Activated B cell treated with CpG ODN at 0.5 μM for 24 hours (primary cell): ENCODE measurements around the gene NFATC3. TPM values are rescaled to one million over a fixed set of nuclear protein-coding genes. Genes with fewer than 3 reads are reported as not detected.
A peak's percentile ranks its signal among the peaks of the same experiment; 100 is the strongest.

Experiments used
- ATAC-seq: fragments of 200-7000 bp; cut with Tn5 transposase; one replicate; pipeline ENCODE4 v1.10.0; 2021; ENCODE audit warnings: low read depth, mild to moderate bottlenecking, moderate library complexity
- CTCF ChIA-PET: fragments of 350-600 bp; sonication (Branson Sonifier 250); formaldehyde crosslinking; loops from one replicate; lab custom pipeline; 2021; ENCODE audit warnings: antibody characterized with exemption; lab: Charles Lee
- POLR2A ChIA-PET: fragments of 350-600 bp; sonication (Branson Sonifier 250); formaldehyde crosslinking; loops from one replicate; lab custom pipeline; 2021; ENCODE audit warnings: antibody characterized with exemption; lab: Charles Lee
- DNase-seq: peaks from one replicate; pipeline ENCODE4 v3.0.0; 2022
- H3K27ac Mint-ChIP-seq: one replicate; pipeline ENCODE4 v1.8.0; 2020; ENCODE audit warnings: mixed read lengths
- H3K27me3 Mint-ChIP-seq: one replicate; pipeline ENCODE4 v1.8.0; 2021; ENCODE audit warnings: mixed read lengths
- H3K36me3 Mint-ChIP-seq: one replicate; pipeline ENCODE4 v1.8.0; 2021; ENCODE audit warnings: low read depth, mixed read lengths
- H3K4me1 Mint-ChIP-seq: one replicate; pipeline ENCODE4 v1.8.0; 2021; ENCODE audit warnings: mixed read lengths
- H3K4me3 Mint-ChIP-seq: one replicate; pipeline ENCODE4 v1.8.0; 2020; ENCODE audit warnings: mild to moderate bottlenecking, mixed read lengths
- H3K9me3 Mint-ChIP-seq: one replicate; pipeline ENCODE4 v1.8.0; 2020; ENCODE audit warnings: mixed read lengths
- CTCF ChIP-seq: fragments of 200-600 bp; IDR thresholded peaks from one replicate; pipeline ENCODE4 v1.8.0; 2022; ENCODE audit warnings: antibody characterized with exemption, mild to moderate bottlenecking
- intact Hi-C: fragments of 100-400 bp; cut with micrococcal nuclease; formaldehyde crosslinking; loops from one replicate; pipeline ENCODE4 v1.15.1; 2024
- total RNA-seq: library from RNA; stranded (reverse); gene quantifications from 2 replicates; pipeline ENCODE4 v1.2.3, GENCODE V29; 2022

NFATC3 gene
- total RNA-seq, 1 donor from 2014 or later: 72.0 TPM

- no peak for TF ChIP-seq CTCF
- Mint-ChIP-seq H3K27ac (peak overlapping the region; percentile 52), H3K9me3 (no peaks in the 10 kb centered on the region), H3K27me3 (no peaks in the 10 kb centered on the region), H3K4me3 (peak overlapping the region; percentile 93), H3K4me1 (peaks cover 33% of the 10 kb centered on the region), H3K36me3 (peaks cover 5% of the 10 kb centered on the region)
- POLR2A ChIA-PET: interaction anchor here (0.6 to 2.0 kb wide), 9 partner anchors 9 to 952 kb away, joined by 3 to 13 read pairs (median 4); partner anchors contain the start of genes NFATC3, PLA2G15, PRMT7 and PSMB10
- DNase-seq: peak; percentile 49
- intact Hi-C loops: loop anchor here (2.0 to 10.0 kb wide), 4 partner anchors 29 to 751 kb away; partner anchors contain the start of genes ACD, AGRP, ATP6V0D1 and C16orf86
- CTCF ChIA-PET: interaction anchor here (0.8 to 2.2 kb wide), 4 partner anchors 8 to 25 kb away, joined by 3 to 8 read pairs (median 3); partner anchors contain the start of gene PLA2G15
- ATAC-seq: peak; percentile 18
Measured at GRCh38 chr16:68236137-68236825, 151.1 kb downstream of the NFATC3 start.

GRCh38 chr16:68236826-68237242 lies 151.7 kb downstream of the NFATC3 start:
- Mint-ChIP-seq H3K4me1 (peaks cover 33% of the 10 kb centered on the region), H3K9me3 (no peaks in the 10 kb centered on the region), H3K4me3 (peak overlapping the region; percentile 93), H3K27me3 (no peaks in the 10 kb centered on the region), H3K27ac (peak overlapping the region; percentile 52), H3K36me3 (peaks cover 3% of the 10 kb centered on the region)
- TF ChIP-seq CTCF: no peak
- ATAC-seq (no peak), DNase-seq (peak; percentile 35)
- intact Hi-C loops: loop anchor here (1.0 to 10.0 kb wide), 7 partner anchors 8 to 752 kb away; partner anchors contain the start of genes ACD, AGRP, ATP6V0D1 and C16orf86
- POLR2A ChIA-PET: interaction anchor here (0.6 to 2.0 kb wide), 8 partner anchors 8 to 951 kb away, joined by 3 to 13 read pairs (median 4); partner anchors contain the start of genes NFATC3, PLA2G15, PRMT7 and PSMB10
- CTCF ChIA-PET: interaction anchor here (0.8 to 2.2 kb wide), 5 partner anchors 8 to 27 kb away, joined by 3 to 8 read pairs (median 3); partner anchors contain the start of genes PLA2G15 and SLC7A6

GRCh38 chr16:68237243-68238028 lies 152.3 kb downstream of the NFATC3 start:
- H3K27me3 Mint-ChIP-seq: no peaks in the 10 kb centered on the region
- peaks cover 3% of the 10 kb centered on the region for H3K36me3 Mint-ChIP-seq
- no peaks in the 10 kb centered on the region for H3K9me3 Mint-ChIP-seq
- CTCF ChIA-PET: interaction anchor here (0.8 to 2.2 kb wide), 6 partner anchors 8 to 91 kb away, joined by 3 to 8 read pairs (median 4); partner anchors contain the start of genes PLA2G15 and SLC7A6
- ATAC-seq (peak; percentile 83), DNase-seq (peak; percentile 84)
- POLR2A ChIA-PET: interaction anchor here (0.6 to 2.0 kb wide), 9 partner anchors 8 to 764 kb away, joined by 3 to 13 read pairs (median 4); partner anchors contain the start of genes NFATC3, PLA2G15, PRMT7 and PSMB10
- H3K4me1 Mint-ChIP-seq: peaks cover 33% of the 10 kb centered on the region
- no peak for TF ChIP-seq CTCF
- H3K4me3 Mint-ChIP-seq: peak overlapping the region; percentile 93
- intact Hi-C loops: loop anchor here (1.0 to 10.0 kb wide), 7 partner anchors 8 to 753 kb away; partner anchors contain the start of genes ACD, AGRP, ATP6V0D1 and C16orf86
- H3K27ac Mint-ChIP-seq: peak overlapping the region; percentile 79

GRCh38 chr16:68238029-68238345 lies 152.8 kb downstream of the NFATC3 start:
- ATAC-seq (peak; percentile 2), DNase-seq (no peak)
- intact Hi-C loops: loop anchor here (10.0 kb wide), 2 partner anchors 573 to 753 kb away; partner anchors contain the start of genes ACD, AGRP, ATP6V0D1 and C16orf86
- Mint-ChIP-seq H3K27me3 (no peaks in the 10 kb centered on the region), H3K4me1 (peaks cover 32% of the 10 kb centered on the region), H3K36me3 (peaks cover 3% of the 10 kb centered on the region), H3K4me3 (peak overlapping the region; percentile 93), H3K27ac (peak overlapping the region; percentile 79), H3K9me3 (no peaks in the 10 kb centered on the region)
- ChIA-PET POLR2A (interaction anchor here (1.4 to 1.6 kb wide), 3 partner anchors 20 to 432 kb away, joined by 3 to 4 read pairs (median 3); partner anchors contain the start of genes RANBP10 and TSNAXIP1), CTCF (interaction anchor here (0.9 to 2.0 kb wide), 3 partner anchors 8 to 91 kb away, joined by 3 to 8 read pairs (median 6); partner anchors contain the start of gene SLC7A6)
- no peak for TF ChIP-seq CTCF
